Measurements from ENCODE around the gene ERMAP. TPM values are rescaled to one million over a fixed set of nuclear protein-coding genes. Genes with fewer than 3 reads are reported as not detected.

The ERMAP gene
- total RNA-seq, 4 donors from 2014 or later: 11.2 to 15.3 (median 13.6) TPM

DNA sequence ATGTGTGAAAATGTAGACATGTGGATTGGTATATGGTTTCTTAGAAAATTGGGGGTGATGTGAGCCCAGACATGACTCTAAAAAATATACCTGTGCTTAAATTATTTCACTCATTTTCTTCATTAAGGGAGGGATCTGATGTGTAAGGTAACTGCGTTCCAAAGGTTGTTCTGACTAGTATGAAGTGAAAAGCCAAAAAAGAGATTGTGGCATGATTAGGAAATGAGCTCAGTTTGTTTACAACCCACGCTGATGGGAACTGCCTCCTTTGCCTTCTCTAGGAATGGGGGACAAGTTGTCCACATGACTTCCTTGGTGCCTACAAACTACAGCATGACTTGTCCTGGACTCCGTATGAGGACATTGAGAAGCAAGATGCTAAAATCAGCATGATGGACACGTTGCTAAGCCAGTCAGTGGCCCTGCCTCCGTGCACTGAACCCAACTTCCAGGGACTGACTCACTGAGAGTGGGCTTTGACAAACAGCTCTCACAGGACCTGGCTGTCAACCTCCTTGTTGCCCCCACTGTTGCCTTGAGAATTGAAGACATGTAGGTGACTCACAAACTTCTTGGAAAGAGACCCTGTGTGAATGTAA, 41.9 kb upstream of the ERMAP start:
- Histone ChIP-seq H3K4me3 (no peak overlapping the region), H3K36me3 (peaks cover 0 to 54% (median 0%) of the 10 kb centered on the region in 3 donors), H3K9me3 (no peaks in the 10 kb centered on the region), H3K27ac (no peak overlapping the region), H3K27me3 (no peaks in the 10 kb centered on the region), H3K4me1 (no peaks in the 10 kb centered on the region)
- no peak for TF ChIP-seq POLR2A (IDR thresholded peaks at IDR 0.05)
- TF ChIP-seq, protein P1, sequence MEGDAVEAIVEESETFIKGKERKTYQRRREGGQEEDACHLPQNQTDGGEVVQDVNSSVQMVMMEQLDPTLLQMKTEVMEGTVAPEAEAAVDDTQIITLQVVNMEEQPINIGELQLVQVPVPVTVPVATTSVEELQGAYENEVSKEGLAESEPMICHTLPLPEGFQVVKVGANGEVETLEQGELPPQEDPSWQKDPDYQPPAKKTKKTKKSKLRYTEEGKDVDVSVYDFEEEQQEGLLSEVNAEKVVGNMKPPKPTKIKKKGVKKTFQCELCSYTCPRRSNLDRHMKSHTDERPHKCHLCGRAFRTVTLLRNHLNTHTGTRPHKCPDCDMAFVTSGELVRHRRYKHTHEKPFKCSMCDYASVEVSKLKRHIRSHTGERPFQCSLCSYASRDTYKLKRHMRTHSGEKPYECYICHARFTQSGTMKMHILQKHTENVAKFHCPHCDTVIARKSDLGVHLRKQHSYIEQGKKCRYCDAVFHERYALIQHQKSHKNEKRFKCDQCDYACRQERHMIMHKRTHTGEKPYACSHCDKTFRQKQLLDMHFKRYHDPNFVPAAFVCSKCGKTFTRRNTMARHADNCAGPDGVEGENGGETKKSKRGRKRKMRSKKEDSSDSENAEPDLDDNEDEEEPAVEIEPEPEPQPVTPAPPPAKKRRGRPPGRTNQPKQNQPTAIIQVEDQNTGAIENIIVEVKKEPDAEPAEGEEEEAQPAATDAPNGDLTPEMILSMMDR (IDR thresholded peaks at IDR 0.05): no peak
- no peak for DNase-seq

DNA sequence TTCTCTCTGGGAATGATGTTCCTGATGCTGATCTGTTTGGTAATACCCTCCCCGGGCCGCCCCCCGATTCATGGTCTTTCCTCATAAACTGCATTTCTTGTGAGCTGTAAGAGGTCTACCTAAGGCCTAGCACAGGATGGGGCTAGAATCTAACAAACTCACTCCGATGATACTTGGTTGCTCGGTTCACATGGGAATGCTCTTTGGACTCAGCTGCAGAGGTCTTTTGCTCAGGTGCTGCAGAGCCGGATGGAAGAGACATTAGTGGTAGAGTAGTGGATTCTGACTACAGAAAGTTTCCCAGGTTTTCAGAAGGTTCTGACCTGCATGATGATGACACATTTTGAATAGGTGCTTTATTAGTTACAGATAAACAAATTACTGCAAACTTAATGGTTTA, 40.4 kb upstream of the ERMAP start:
- no peak overlapping the region for H3K27ac ChIP-seq
- no peaks in the 10 kb centered on the region for H3K4me1 ChIP-seq
- no peaks in the 10 kb centered on the region for H3K27me3 ChIP-seq
- DNase-seq: no peak
- H3K9me3 ChIP-seq: no peaks in the 10 kb centered on the region
- H3K36me3 ChIP-seq: peaks cover 0 to 66% (median 3%) of the 10 kb centered on the region in 3 donors
- no peak overlapping the region for H3K4me3 ChIP-seq
- TF ChIP-seq, protein P1 (IDR thresholded peaks at IDR 0.05): no peak
- no peak for TF ChIP-seq POLR2A (IDR thresholded peaks at IDR 0.05)

DNA sequence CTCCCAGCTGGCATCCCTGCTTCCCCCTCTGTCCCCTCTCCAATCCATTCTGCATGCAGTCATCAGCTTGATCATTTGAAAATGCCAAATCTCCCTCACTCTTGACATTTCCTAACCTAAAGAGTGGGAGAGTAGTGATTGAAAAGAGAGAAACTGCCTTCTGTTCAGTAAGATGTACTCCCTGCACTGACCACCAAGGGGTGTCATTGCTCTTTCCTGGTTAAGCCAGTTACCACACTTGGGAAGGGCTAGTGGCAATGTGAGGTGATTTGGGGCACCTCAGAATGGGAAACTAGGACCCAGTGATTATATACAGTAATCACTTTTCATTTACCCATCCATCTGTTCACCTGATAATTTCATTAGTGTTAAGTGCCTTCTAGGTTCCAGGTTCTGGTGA, 39.1 kb upstream of the ERMAP start:
- Histone ChIP-seq H3K9me3 (no peaks in the 10 kb centered on the region), H3K36me3 (peaks cover 0 to 71% (median 3%) of the 10 kb centered on the region in 3 donors)
- DNase-seq: no peak

DNA sequence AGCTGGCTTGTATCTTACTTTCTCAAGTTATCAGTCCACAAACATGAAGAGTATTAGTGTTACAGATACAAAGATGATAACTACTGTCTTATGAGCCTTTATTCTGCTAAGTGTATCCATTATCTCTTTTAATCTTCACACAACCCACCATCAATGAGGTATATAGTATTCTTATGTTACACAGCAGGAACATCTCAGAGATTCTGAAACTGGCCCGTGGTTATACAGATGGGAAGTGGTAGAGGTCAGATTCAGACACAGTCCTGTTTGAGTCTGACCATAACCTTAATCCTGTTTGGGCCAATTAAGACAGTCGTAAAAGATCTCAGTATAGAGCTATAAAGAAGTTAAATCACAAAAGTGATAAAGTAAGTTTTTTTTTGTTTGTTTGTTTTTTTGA, 37.2 kb upstream of the ERMAP start:
- TF ChIP-seq, protein P1 (IDR thresholded peaks at IDR 0.05): no peak
- TF ChIP-seq POLR2A (IDR thresholded peaks at IDR 0.05): no peak
- Histone ChIP-seq H3K9me3 (no peaks in the 10 kb centered on the region), H3K27me3 (no peaks in the 10 kb centered on the region), H3K36me3 (peaks cover 0 to 57% (median 3%) of the 10 kb centered on the region in 3 donors), H3K4me1 (peaks cover 0 to 2% (median 0%) of the 10 kb centered on the region in 4 donors), H3K4me3 (no peak overlapping the region), H3K27ac (no peak overlapping the region)
- DNase-seq: no peak

More for the DNA sequence above, 39.1 kb upstream of the ERMAP start:
- no peak overlapping the region for H3K4me3 ChIP-seq
- H3K27ac ChIP-seq: no peak overlapping the region
- H3K27me3 ChIP-seq: no peaks in the 10 kb centered on the region
- TF ChIP-seq, protein P1 (IDR thresholded peaks at IDR 0.05): peak in 5 of 6 experiments; percentile 37 to 54 (median 52)
- no peak for TF ChIP-seq POLR2A (IDR thresholded peaks at IDR 0.05)
- H3K4me1 ChIP-seq: no peaks in the 10 kb centered on the region

DNA sequence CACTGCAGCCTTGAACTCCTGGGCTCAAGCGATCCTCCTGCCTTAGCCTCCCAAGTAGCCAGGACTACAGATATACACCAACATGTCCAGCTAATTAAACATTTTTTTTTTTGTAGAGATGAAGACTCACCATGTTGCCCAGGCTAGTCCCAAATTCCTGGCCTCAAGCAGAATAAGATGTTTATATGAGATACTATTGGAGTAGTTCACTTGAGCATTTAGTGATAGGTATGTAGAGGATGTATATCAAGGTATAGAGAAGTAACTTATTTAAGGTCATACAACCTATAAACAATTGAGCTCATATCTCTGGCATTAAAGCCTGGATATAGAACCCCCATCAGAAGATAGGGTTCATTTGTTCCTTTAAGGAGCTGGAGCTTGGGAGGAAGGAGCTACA, 36.7 kb upstream of the ERMAP start:
- Histone ChIP-seq H3K36me3 (peaks cover 0 to 53% (median 3%) of the 10 kb centered on the region in 3 donors), H3K27ac (no peak overlapping the region), H3K9me3 (no peaks in the 10 kb centered on the region), H3K4me3 (no peak overlapping the region), H3K4me1 (peaks cover 0 to 6% (median 0%) of the 10 kb centered on the region in 4 donors), H3K27me3 (no peaks in the 10 kb centered on the region)
- no peak for DNase-seq
- no peak for TF ChIP-seq POLR2A (IDR thresholded peaks at IDR 0.05)
- TF ChIP-seq, protein P1 (IDR thresholded peaks at IDR 0.05): no peak

Data from Peyer's patch (tissue), 4 donors.